ENCODE measurements around the gene CPA5.

CPA5 gene

GRCh38 chr7:130345725-130346124 is 1.1 kb downstream of the CPA5 start:
- no peak overlapping the region for H3K4me3 ChIP-seq (ENCODE audit: low read length)
- no peak for TF ChIP-seq ZNF274 (IDR thresholded peaks at IDR 0.05; ENCODE audit: low read depth, low read length)

- H3K4me3 ChIP-seq (ENCODE audit: low read length): no peak overlapping the region
- TF ChIP-seq ZNF274 (IDR thresholded peaks at IDR 0.05; ENCODE audit: low read depth, low read length): no peak
These were observed 1.7 kb downstream of the CPA5 start for GRCh38 chr7:130346177-130346905.

DNA sequence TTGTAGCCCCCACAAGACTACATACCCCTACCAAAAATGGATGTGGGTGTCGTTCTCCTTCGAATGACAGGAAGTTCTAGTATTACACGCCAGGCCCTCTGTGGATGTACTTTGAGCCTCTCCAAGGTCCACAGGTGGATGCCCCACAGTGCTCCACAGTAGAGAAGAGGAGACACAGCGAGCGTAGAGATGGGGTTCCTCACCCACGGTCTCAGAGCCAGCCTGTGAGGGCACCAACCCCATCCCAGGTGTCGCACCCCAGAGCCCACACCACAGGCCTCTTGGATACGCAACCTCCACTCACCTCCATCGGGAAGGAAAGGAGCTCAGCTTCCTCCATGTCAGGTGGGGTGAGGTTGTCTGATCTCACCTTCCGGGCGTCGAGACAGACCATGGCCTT is 2.3 kb downstream of the CPA5 start:
- no peak for TF ChIP-seq ZNF274 (IDR thresholded peaks at IDR 0.05; ENCODE audit: low read depth, low read length)
- no peak overlapping the region for H3K4me3 ChIP-seq (ENCODE audit: low read length)

- H3K4me3 ChIP-seq (ENCODE audit: low read length): no peak overlapping the region
- no peak for TF ChIP-seq ZNF274 (IDR thresholded peaks at IDR 0.05; ENCODE audit: low read depth, low read length)
These were observed 5.5 kb downstream of the CPA5 start for GRCh38 chr7:130349911-130350782.

DNA sequence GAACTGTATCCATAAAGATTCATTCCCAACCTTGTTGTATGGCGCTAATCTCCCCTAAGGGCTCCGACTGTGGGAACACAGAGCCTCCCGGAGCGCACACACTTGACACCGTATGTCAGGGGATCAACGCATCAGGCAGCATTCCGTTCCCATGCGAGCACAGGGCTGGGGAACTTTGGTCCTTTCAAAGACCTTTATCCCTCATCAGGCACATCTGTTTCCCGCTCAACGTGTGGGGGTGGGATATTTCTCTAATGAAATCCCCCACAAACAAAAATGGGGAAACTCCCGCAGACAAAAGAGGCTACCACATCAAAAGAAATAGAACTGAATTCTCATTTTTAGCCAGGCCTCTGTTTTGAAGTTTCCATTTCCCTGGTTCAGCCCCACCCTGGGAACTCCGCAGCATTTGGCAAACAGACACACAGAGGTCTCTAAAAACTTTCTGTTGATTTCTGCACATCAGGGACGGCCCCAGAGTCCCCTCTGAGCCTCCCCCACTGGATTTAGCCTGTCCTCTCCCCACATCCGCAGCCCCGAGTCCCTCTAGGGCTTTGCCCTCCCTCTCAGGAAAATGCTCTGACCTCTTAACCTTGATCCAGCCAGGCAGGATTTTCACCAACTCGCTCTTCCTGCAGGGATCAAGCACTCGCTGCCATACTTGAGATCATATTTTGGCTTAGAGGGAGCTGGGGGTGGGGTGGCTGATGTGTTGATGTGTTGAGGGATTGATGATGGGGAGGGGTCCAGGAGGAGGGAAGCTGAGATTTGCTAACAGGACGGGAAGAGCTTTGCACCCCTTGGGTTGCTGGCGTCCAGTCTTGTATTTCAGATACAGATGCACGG is 6.6 kb downstream of the CPA5 start:
- H3K4me3 ChIP-seq (ENCODE audit: low read length): no peak overlapping the region
- no peak for TF ChIP-seq ZNF274 (IDR thresholded peaks at IDR 0.05; ENCODE audit: low read depth, low read length)

DNA sequence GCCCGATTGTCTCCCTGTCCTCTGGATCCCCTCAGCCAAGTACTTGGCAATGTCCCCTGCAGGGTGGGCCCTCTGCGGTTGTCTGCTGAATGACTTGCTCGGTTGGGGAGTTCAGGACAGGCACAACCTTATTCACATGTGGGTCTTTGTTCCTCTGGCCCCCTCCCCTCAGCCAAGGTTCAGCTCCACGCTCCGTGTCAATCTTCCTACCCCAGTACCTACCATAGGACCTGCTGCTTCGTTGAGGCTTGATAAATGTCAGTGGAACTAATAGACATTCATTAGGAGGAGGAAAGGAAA is 7.1 kb downstream of the CPA5 start:
- no peak for TF ChIP-seq ZNF274 (IDR thresholded peaks at IDR 0.05; ENCODE audit: low read depth, low read length)
- no peak overlapping the region for H3K4me3 ChIP-seq (ENCODE audit: low read length)

GRCh38 chr7:130352194-130353074 is 7.8 kb downstream of the CPA5 start:
- TF ChIP-seq ZNF274 (IDR thresholded peaks at IDR 0.05; ENCODE audit: low read depth, low read length): no peak
- no peak overlapping the region for H3K4me3 ChIP-seq (ENCODE audit: low read length)

- TF ChIP-seq ZNF274 (IDR thresholded peaks at IDR 0.05; ENCODE audit: low read depth, low read length): no peak
- no peak overlapping the region for H3K4me3 ChIP-seq (ENCODE audit: low read length)
These were observed 8.6 kb downstream of the CPA5 start for GRCh38 chr7:130353196-130353595.

GRCh38 chr7:130356121-130356875 is 11.7 kb downstream of the CPA5 start:
- TF ChIP-seq ZNF274 (IDR thresholded peaks at IDR 0.05; ENCODE audit: low read depth, low read length): no peak
- H3K4me3 ChIP-seq (ENCODE audit: low read length): no peak overlapping the region

DNA sequence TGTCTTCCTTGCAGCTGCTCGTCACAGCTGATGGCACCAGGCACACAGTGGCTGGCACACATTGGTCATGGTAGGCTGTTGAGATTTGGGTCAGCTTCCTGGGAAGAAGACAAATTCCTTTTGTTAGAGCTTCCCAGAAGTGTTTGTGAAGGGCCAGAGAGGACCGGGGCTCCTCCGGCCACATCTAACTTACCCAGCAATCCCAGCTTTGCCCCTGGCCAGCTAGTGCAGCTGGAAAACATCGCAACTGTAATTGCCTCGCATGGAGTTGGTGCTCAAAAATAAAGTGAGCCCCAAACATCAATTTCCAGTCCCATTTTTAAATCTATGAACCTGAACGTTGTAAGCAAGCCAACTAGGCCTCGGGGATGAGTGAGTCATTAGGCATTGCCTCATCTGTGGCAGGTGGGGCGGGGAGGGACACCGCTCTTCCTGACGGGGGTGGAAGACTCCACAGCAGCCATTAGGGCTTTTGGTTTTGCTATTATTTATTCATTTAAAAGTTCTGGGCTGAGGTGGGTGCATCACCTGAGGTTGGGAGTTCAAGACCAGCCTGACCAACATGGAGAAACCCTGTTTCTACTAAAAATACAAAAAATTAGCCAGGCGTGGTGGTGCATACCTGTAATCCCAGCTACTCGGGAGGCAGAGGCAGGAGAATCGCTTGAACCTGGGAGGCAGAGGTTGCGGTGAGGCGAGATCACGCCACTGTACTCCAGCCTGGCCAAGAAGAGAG is 12.4 kb downstream of the CPA5 start:
- no peak for TF ChIP-seq ZNF274 (IDR thresholded peaks at IDR 0.05; ENCODE audit: low read depth, low read length)
- no peak overlapping the region for H3K4me3 ChIP-seq (ENCODE audit: low read length)

- TF ChIP-seq ZNF274 (IDR thresholded peaks at IDR 0.05; ENCODE audit: low read depth, low read length): no peak
- no peak overlapping the region for H3K4me3 ChIP-seq (ENCODE audit: low read length)
These were observed 13.9 kb downstream of the CPA5 start for GRCh38 chr7:130358471-130358870.

- no peak for TF ChIP-seq ZNF274 (IDR thresholded peaks at IDR 0.05; ENCODE audit: low read depth, low read length)
- no peak overlapping the region for H3K4me3 ChIP-seq (ENCODE audit: low read length)
These were observed 14.8 kb downstream of the CPA5 start for GRCh38 chr7:130359276-130359857.

Measured in GM08714 (cell line).